UCSD-AML1 (cell line): ENCODE results near the gene HIGD2A.

Source experiments
- DNase-seq: peaks from one replicate; lab custom pipeline; 2025; ENCODE audit not compliant: unreplicated experiment; lab: John Stamatoyannopoulos, UW

The HIGD2A gene

GRCh38 chr5:176415240-176415951, 26.8 kb downstream of the HIGD2A start:
- DNase-seq = no peak

DNA sequence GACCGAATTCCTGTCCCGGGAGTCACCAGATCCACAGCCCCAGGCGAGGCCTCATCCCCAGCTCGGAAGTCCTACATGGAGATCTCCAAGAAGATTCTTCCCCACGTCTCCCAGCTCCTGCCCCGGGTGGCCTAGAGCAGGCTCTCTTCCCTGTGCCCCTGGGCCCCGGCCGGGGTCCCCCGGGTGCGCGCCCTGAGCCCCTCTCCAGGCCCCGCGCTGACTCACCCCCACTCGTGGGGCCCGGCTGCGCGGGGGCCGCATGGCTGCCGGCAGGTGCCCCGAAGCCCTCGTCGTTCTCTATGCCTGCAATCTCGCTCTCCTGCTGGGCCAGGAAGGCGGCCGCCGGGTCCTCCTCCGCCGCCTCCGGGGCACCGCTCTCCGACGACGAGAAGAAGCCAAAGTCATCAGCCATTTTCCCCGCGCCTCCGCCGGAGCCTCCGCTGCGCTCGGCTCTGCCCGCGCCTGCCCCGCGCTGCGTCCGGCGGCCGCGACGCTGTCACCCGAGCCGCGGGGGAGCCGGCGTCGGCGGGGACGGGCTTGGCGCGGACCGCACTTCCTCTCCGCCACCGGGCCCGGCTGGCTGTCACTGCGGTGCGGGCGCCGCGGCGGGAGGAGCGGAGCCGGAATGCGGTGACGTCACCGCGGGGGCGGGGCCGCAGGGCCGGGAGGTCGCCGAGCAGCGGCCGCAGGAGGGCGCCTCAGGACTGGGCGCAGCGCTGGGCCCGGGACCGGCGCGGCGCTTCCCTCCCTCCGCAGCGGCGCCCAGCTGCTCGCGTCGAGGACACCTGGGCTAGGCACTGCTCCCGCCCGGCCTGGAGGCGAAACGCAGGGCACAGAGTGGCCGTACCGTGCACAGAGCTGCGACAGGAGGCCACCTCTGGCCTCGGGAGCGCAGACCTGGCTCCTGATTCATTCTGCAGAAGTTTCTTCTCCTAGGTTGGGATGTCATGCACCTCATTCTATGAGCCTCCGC, 27.7 kb downstream of the HIGD2A start, which contains the start of gene CLTB:
Gene CLTB (minus strand): TSS at position 588 of the 973 bp plus-strand sequence. CDS start 176 bp downstream, at position 412.
- peak; percentile 92 for DNase-seq

- no peak for DNase-seq
Observed at GRCh38 chr5:176416965-176417364, 28.4 kb downstream of the HIGD2A start.

- no peak for DNase-seq
Observed at GRCh38 chr5:176418251-176418650, 29.7 kb downstream of the HIGD2A start.

- DNase-seq = no peak
Observed at GRCh38 chr5:176420086-176420485, 31.5 kb downstream of the HIGD2A start.

DNA sequence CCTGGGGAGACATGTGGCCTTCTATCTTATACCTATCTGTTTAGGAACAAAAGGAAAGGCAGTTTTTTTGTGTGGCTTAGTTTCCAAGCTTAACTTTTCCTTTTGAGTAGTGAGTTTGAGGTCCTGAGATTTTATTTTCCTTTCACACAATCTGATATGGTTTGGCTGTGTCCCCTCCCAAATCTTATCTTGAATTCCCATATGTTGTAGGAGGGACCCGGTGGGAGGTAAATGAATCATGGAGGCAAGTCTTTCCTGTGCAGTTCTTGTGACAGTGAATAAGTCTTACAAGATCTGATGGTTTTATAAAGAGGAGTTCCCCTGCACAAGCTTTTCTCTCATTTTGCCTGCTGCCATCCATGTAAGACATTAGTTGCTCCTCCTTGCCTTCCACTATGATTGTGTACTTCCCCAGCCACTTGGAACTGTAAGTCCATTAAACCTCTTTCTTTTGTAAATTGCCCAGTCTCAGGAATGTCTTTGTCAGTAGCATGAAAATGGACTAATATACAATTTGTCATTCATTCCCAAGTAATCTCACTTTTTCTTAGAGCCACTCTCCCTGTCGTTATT, 32.5 kb downstream of the HIGD2A start:
- no peak for DNase-seq

- DNase-seq = no peak
Observed at GRCh38 chr5:176424181-176424580, 35.6 kb downstream of the HIGD2A start.

DNA sequence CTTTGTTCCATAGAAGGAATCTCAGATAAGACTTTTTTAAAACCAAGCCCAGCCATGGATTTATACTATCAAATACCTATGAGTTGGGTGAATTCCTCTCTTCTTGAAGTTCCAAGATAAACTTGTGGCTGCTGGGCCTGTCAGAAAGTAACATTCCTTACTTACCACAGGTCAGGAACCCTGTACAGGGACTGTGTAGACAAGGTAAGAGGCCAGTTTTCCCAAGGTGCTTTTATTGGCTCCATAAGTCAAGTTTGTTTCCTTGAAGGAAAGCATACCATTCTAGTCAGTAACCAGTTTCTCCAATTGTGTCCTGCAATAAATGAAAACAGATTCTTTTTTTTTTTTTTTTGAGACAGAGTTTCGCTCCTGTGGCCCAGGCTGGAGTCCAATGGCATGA, 36.6 kb downstream of the HIGD2A start:
- no peak for DNase-seq

- DNase-seq = no peak
Observed at GRCh38 chr5:176425791-176426190, 37.2 kb downstream of the HIGD2A start.

GRCh38 chr5:176426876-176427275, 38.3 kb downstream of the HIGD2A start:
- DNase-seq = no peak

- DNase-seq = no peak
Observed at GRCh38 chr5:176427971-176428370, 39.4 kb downstream of the HIGD2A start.

DNA sequence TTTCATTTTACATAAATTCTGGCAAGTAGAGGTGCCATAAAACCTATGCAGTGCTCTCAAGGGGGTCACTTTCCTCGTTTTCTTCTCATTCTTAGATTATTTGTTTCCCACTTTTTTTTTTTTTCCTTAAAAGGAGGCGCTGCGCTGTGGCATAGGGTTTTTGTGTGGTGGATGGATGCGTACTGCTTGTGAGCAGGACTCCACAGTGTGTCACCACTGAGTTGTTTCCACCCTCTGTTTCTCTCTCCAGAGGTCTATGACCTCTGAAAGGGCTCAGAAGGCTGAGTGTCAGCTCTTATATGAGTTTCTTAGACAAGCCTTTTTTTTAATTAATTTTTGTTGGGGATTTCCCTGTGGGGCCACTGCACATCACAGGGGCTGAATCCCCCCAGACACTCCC, 41.4 kb downstream of the HIGD2A start:
- peak; percentile 43 for DNase-seq

DNA sequence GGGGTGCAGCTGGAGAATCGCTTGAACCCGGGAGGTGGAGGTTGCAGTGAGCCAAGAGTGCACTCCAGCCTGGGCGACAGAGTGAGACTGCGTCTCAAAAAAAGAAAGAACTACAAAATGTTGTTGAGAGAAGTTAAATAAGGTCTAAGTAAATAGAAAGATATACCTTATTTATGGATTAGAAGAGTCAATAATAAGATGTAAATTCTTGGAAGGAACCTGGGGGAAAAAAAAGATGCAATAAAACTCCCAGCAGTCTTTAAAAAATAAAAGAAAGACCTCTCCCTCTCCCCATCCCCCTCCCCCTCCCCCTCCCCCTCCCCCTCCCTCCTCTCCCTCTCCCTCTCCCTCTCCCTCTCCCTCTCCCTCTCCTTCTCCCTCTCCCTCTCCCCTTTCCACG, 44.2 kb downstream of the HIGD2A start:
- no peak for DNase-seq

DNA sequence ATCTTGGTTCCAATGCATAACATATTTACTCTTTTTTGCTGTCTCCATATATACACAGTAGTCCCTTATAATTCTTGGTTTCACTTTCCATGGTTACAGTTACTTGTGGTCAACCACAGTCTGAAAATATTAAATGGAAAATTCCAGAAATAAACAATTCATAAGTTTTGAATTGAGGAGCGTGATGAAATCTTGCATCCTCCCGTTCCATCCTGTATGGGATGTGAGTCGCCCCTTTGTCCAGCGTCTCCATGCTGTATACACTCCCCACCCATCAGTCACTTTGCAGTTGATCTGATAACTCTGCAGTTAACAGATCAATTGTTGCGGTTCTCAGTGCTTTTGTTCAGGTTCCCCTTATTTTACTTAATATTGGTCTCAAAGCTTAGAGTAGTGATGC, 48.1 kb downstream of the HIGD2A start:
- DNase-seq = no peak

GRCh38 chr5:176438959-176439757, 50.6 kb downstream of the HIGD2A start:
- DNase-seq = peak; percentile 19
